ENCODE results near the gene CRIP2.

Gene CRIP2

DNA sequence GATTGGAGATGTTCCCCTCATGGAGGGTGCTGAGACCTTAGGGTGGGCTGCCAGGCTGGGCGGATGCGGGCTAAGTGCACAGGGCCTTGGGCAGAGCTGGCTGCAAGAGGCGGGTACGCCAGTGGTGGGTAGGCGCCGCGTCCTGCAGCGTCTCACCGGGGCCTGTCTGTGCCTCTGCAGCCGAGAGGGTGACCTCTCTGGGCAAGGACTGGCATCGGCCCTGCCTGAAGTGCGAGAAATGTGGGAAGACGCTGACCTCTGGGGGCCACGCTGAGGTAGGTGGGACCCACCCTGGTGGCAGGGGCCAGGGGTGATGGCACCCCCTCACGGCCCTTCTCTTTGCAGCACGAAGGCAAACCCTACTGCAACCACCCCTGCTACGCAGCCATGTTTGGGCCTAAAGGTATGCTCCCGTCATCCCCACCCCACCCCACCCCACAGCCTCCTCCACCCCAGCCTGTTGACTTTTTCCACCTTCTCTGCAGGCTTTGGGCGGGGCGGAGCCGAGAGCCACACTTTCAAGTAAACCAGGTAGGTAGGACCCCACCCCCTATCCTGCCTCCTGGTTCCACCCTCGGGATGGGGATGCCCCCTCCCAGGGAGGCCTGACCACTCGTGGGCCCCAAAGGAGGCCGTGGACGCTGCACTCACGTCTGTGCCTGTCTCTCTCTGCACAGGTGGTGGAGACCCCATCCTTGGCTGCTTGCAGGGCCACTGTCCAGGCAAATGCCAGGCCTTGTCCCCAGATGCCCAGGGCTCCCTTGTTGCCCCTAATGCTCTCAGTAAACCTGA lies 13.6 kb downstream of the CRIP2 start:
- no peak for DNase-seq (ENCODE audit: low read depth in 2 of 2)
- TF ChIP-seq, protein P1, sequence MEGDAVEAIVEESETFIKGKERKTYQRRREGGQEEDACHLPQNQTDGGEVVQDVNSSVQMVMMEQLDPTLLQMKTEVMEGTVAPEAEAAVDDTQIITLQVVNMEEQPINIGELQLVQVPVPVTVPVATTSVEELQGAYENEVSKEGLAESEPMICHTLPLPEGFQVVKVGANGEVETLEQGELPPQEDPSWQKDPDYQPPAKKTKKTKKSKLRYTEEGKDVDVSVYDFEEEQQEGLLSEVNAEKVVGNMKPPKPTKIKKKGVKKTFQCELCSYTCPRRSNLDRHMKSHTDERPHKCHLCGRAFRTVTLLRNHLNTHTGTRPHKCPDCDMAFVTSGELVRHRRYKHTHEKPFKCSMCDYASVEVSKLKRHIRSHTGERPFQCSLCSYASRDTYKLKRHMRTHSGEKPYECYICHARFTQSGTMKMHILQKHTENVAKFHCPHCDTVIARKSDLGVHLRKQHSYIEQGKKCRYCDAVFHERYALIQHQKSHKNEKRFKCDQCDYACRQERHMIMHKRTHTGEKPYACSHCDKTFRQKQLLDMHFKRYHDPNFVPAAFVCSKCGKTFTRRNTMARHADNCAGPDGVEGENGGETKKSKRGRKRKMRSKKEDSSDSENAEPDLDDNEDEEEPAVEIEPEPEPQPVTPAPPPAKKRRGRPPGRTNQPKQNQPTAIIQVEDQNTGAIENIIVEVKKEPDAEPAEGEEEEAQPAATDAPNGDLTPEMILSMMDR (IDR thresholded peaks at IDR 0.05; ENCODE audit: low read depth, low read length), result no peak
- no peak overlapping the region for H3K4me3 ChIP-seq (replicated peaks in 1 of 2; ENCODE audit: low read depth in 2 of 2, low read length in 2 of 2)

DNA sequence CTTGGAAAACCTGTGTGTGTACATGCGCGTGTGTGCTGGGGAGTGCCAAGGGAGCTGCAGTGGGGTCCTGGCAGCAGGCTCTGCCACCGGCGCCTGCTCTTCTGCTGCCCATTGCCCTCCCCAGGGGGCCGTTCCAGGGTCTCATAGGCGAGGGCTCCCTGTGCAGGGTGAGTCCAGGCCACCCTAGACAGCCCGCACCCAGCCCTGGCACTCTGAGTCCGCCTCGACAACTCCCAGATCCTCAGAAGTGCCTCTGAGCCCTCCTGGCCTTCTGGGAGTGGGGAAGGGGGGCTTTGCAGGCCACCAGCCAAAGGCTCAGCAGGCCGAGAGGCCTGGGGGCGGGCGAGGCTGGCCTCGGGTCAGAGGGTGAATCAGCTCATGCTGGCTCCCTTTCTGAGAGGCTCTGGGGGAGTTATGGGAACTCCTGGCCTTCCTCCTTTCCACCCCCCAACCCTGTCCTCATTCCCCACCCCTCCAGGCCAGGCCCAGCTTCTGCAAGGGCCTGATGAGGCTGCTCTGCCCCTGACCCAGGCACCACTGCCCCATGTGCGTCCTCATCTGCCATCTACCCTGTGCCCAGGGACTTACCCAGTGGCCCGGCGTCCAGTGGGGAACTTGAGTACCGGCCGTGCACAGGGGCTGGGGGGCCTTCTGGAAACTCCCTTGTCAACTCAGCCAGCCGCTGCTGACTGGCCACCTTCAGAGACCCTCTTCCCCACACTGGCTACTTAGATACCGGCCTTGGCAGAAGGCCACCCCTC lies 14.3 kb downstream of the CRIP2 start:
- DNase-seq (ENCODE audit: low read depth in 2 of 2), result no peak
- no peak overlapping the region for H3K4me3 ChIP-seq (replicated peaks in 1 of 2; ENCODE audit: low read depth in 2 of 2, low read length in 2 of 2)
- TF ChIP-seq, protein P1 (IDR thresholded peaks at IDR 0.05; ENCODE audit: low read depth, low read length), result no peak

DNA sequence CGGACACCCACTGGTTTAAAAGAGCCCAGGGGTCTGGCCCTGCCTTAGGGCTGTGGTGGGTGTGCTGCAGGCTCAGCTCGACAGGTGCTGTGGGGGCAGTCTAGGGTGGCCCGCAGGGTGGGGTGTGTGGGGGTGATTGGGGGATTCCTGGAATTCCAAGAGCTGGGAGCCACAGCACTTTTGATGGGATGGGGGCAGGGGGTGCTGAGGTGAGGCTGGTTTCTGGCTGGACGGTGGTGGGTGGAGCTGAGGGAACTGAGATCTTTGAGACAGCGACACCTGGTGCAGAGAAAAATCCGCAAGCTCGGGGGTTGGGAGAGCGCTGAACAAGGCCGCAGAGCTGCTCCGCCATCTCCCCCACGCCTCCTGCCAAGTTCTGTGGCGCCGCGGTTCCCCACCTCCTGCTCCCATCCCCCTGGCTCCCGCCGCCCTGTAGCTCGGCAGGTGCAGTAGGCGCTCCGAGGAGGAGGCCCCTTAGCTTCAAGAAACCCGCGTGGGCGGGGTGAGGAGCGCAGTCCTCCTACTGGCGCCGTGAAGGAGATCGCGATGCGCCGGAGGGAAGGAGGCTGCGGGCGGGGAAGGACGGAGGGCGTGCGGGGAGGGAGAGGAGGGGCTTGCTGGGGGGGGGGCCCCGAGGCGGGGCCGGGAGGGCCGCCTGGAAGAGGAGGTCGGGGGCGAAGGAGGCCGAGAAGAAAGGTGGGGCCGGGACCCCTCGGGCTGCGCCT lies 15.1 kb downstream of the CRIP2 start:
- DNase-seq (ENCODE audit: low read depth in 2 of 2), result peak; percentile 85 to 86
- TF ChIP-seq, protein P1 (IDR thresholded peaks at IDR 0.05; ENCODE audit: low read depth, low read length), result peak; percentile 72
- peak overlapping the region; percentile 61 to 62 for H3K4me3 ChIP-seq (replicated peaks in 1 of 2; ENCODE audit: low read depth in 2 of 2, low read length in 2 of 2)

DNA sequence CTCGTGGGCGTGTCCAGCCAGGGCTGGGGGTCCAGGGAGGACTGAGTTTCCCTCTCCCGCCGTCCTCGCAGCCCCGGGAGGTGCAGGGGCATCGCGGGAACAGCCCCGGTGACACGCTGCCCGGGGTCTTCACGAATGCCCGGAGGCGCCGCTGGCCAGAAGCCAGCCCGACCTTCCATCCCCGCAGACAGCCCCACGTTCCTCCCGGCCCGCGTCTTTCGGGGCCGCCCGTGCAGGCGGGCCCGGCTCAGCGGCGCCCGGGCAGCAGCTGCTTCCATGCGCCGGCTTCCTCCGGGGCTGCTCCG lies 15.6 kb downstream of the CRIP2 start:
- DNase-seq (ENCODE audit: low read depth in 2 of 2), result no peak
- peak overlapping the region; percentile 61 to 62 for H3K4me3 ChIP-seq (replicated peaks in 1 of 2; ENCODE audit: low read depth in 2 of 2, low read length in 2 of 2)
- TF ChIP-seq, protein P1 (IDR thresholded peaks at IDR 0.05; ENCODE audit: low read depth, low read length), result no peak

DNA sequence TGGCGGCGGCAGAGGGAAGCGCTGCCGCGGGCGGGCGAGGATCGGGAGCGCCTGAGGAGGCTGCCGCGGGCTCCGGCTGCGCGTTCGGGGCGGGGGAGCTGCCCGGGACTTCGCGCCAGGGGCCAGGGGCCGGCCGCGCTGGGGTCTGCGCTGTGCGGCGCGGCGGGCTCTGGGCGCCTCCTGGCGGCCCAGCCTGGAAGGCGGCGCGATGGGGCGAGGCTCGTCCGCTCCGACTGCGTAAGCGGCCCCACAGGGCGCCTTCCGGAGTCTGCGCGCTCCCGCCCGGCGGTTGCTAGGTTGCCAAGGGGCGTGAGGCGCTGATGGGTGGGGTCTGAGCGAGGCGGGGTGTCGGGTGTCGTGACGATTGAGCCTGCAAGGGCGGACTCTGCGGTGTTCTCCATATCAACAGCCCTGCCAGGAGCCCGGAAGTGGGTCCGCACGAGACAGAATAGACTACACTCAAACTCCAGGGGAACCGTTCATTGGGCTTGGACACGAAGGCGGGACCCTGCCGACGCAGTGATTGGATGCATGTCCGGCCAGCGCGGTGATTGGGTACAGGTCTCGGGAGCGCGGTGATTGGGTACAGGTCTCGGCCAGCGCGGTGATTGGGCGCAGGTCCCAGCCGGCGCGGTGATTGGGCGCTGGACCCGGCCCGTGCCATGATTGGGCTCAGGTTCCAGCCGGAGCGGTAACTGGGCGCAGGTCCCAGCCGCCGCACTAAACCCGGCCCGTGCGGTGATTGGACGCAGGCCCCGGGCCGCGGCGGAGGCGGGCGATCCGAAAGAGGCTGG lies 16.1 kb downstream of the CRIP2 start, which contains the start of gene TEDC1:
Gene TEDC1 (plus strand): TSS at position 675 of the 794 bp plus-strand sequence. CDS start 130 bp downstream, outside the sequence.
- peak; percentile 100 for DNase-seq (ENCODE audit: low read depth in 2 of 2)
- TF ChIP-seq, protein P1 (IDR thresholded peaks at IDR 0.05; ENCODE audit: low read depth, low read length), result peak; percentile 41

DNA sequence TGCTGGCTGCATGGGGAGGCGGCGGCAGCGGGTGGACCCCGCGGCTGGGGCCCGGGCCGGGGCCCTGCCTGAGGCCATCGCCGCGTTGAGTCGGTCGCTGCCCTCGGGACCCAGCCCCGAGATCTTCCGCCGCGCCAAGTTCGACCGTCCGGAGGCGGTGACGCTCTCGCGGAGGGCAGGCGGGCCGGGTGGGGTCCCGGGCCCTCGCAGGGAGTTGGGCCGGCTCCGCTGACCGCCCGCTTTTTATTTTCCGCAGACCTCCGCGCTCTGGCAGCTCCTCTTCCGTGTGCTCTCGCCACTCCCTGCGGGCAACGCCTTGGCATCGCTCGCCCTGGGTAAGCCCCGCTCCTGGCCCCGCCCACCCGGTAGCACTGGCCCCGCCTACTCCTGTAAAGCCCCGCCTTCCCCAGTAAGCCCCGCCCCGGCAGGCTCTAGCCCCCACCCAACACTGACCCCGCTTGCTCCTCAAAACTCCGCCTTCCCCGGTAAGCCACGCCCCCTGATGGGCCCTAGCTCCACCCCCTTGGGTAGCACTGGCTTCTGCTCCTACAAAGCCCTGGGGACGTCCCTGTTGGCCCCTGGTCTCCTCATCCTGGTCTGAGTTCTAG lies 16.8 kb downstream of the CRIP2 start:
- TF ChIP-seq, protein P1 (IDR thresholded peaks at IDR 0.05; ENCODE audit: low read depth, low read length), result no peak
- DNase-seq (ENCODE audit: low read depth in 2 of 2), result peak; percentile 44 to 72
- peak overlapping the region; percentile 52 to 72 for H3K4me3 ChIP-seq (replicated peaks in 1 of 2; ENCODE audit: low read depth in 2 of 2, low read length in 2 of 2)

More for the DNA sequence above, 16.1 kb downstream of the CRIP2 start, which contains the start of gene TEDC1:
- peak within 1 kb of the TSS; percentile 61 to 72 for H3K4me3 ChIP-seq (replicated peaks in 1 of 2; ENCODE audit: low read depth in 2 of 2, low read length in 2 of 2)

Data from cardiac fibroblast (primary cell).